Sigmoid colon (tissue), 4 donors: Measurements from ENCODE around the gene SPATA13.

Source experiments
- CTCF ChIP-seq, 4 experiments: fragments of 450-650 bp in 3 of 4; fragments of 200-600 bp in 1 of 4; IDR thresholded peaks; one replicate each; pipeline ENCODE4 v1.5.1; 2016 to 2019; ENCODE audit warnings: antibody characterized with exemption in 4 of 4, mild to moderate bottlenecking in 3 of 4, moderate library complexity in 2 of 4
- EP300 ChIP-seq, 4 donors: sonication (generic); formaldehyde crosslinking; IDR thresholded peaks; one replicate each; pipeline ENCODE4 v1.6.1; 2017; ENCODE audit warnings: antibody characterized with exemption in 4 of 4
- POLR2A ChIP-seq, 2 donors: fragments of 450-650 bp; IDR thresholded peaks; one replicate each; pipeline ENCODE4 v1.6.1; 2016; ENCODE audit warnings: antibody characterized with exemption in 2 of 2, mild to moderate bottlenecking in 2 of 2, moderate library complexity in 2 of 2
- POLR2AphosphoS5 ChIP-seq, 4 donors: sonication (generic); formaldehyde crosslinking; IDR thresholded peaks; one replicate each; pipeline ENCODE4 v1.6.1; 2017; ENCODE audit warnings: antibody characterized with exemption in 4 of 4

GRCh38 chr13:24153979-24154701, 6.4 kb upstream of the SPATA13 start:
- no peak for TF ChIP-seq POLR2A (IDR thresholded peaks at IDR 0.05)
- TF ChIP-seq POLR2AphosphoS5 (IDR thresholded peaks at IDR 0.05), result no peak
- no peak for TF ChIP-seq CTCF (IDR thresholded peaks at IDR 0.05)
- TF ChIP-seq EP300 (IDR thresholded peaks at IDR 0.05), result no peak
